CD14-positive monocyte (primary cell): Measurements from ENCODE around the gene RBP5. TPM values are rescaled to one million over a fixed set of nuclear protein-coding genes. Genes with fewer than 3 reads are reported as not detected.

Experiments
- DNase-seq, 3 donors: peaks; one replicate each; pipeline ENCODE4 v3.0.0-alpha.2; 2011 to 2022
- H2AFZ ChIP-seq: 2 replicates; pipeline ENCODE4 v1.6.0; 2012; ENCODE audit warnings: mild to moderate bottlenecking, low read depth, low read length, inconsistent platforms; ENCODE audit not compliant: insufficient read depth, poor library complexity, severe bottlenecking
- H3K27ac ChIP-seq, 2 donors: 1 replicate in 1 of 2; 2 replicates in 1 of 2; pipeline ENCODE4 v1.5.1; 2012 to 2013; ENCODE audit warnings: low read length in 2 of 2, control low read depth in 1 of 2, inconsistent platforms in 1 of 2, low read depth in 1 of 2, mild to moderate bottlenecking in 1 of 2
- H3K27me3 ChIP-seq, 2 donors: one replicate each; pipeline versions ENCODE4 v1.6.0 to v1.6.1; 2011 to 2013; ENCODE audit warnings: low read length in 2 of 2; ENCODE audit not compliant: control insufficient read depth in 2 of 2, insufficient read depth in 2 of 2
- H3K36me3 ChIP-seq, 2 donors: replicated peaks in 1 of 2; 1 replicate in 1 of 2; 2 replicates in 1 of 2; pipeline versions ENCODE4 v1.5.1 to v1.6.1; 2012 to 2013; ENCODE audit warnings: low read length in 2 of 2, control low read depth in 1 of 2, inconsistent platforms in 1 of 2, mild to moderate bottlenecking in 1 of 2; ENCODE audit not compliant: insufficient read depth in 2 of 2, control insufficient read depth in 1 of 2
- H3K4me1 ChIP-seq, 2 donors: 1 replicate in 1 of 2; 2 replicates in 1 of 2; pipeline versions ENCODE4 v1.5.1 to v1.6.1; 2012 to 2013; ENCODE audit warnings: low read length in 2 of 2, control low read depth in 1 of 2, inconsistent platforms in 1 of 2, mild to moderate bottlenecking in 1 of 2, moderate library complexity in 1 of 2; ENCODE audit not compliant: insufficient read depth in 2 of 2, control insufficient read depth in 1 of 2
- H3K4me2 ChIP-seq: replicated peaks from 2 replicates; pipeline ENCODE3; 2012; ENCODE audit warnings: low read length, moderate library complexity, mild to moderate bottlenecking; ENCODE audit not compliant: poor library complexity, severe bottlenecking; ENCODE audit errors: extremely low read depth
- H3K4me3 ChIP-seq, 3 experiments: fragments of 200-600 bp in 1 of 3; sonication (generic) in 1 of 3; replicated peaks in 1 of 3; 1 replicate in 2 of 3; 2 replicates in 1 of 3; pipeline ENCODE4 v1.5.1; 2011 to 2013; ENCODE audit warnings: low read length in 3 of 3, mild to moderate bottlenecking in 3 of 3, control low read depth in 2 of 3, low read depth in 2 of 3, inconsistent platforms in 1 of 3, moderate library complexity in 1 of 3
- H3K79me2 ChIP-seq: 2 replicates; pipeline ENCODE4 v1.6.0; 2012; ENCODE audit warnings: mild to moderate bottlenecking, control low read depth, inconsistent platforms, low read length, moderate library complexity; ENCODE audit not compliant: insufficient read depth
- H3K9ac ChIP-seq: 2 replicates; pipeline ENCODE4 v1.6.0; 2017; ENCODE audit warnings: low read length, mild to moderate bottlenecking; ENCODE audit not compliant: insufficient read depth, poor library complexity, severe bottlenecking
- H3K9me3 ChIP-seq, 2 donors: replicated peaks in 1 of 2; 1 replicate in 1 of 2; 2 replicates in 1 of 2; pipeline versions ENCODE4 v1.5.1 to v1.6.1; 2012 to 2013; ENCODE audit warnings: low read length in 2 of 2, control low read depth in 1 of 2; ENCODE audit not compliant: control insufficient read depth in 1 of 2, insufficient read depth in 1 of 2
- H4K20me1 ChIP-seq: 2 replicates; pipeline ENCODE4 v1.6.0; 2012; ENCODE audit warnings: mild to moderate bottlenecking, low read length, control low read depth, moderate library complexity; ENCODE audit not compliant: insufficient read depth
- H3K27ac Mint-ChIP-seq, 7 donors: one replicate each; pipeline ENCODE4 v1.8.0; 2020; ENCODE audit warnings: mild to moderate bottlenecking in 7 of 7, mixed read lengths in 7 of 7, moderate library complexity in 6 of 7, inconsistent platforms in 2 of 7
- H3K27me3 Mint-ChIP-seq, 3 donors: one replicate each; pipeline ENCODE4 v1.8.0; 2021 to 2022; ENCODE audit warnings: low read depth in 3 of 3, mild to moderate bottlenecking in 3 of 3, mixed read lengths in 3 of 3, moderate library complexity in 3 of 3, inconsistent platforms in 1 of 3
- H3K36me3 Mint-ChIP-seq, 2 donors: one replicate each; pipeline ENCODE4 v1.8.0; 2020; ENCODE audit warnings: mixed read lengths in 2 of 2, inconsistent platforms in 1 of 2, mild to moderate bottlenecking in 1 of 2
- H3K4me1 Mint-ChIP-seq: one replicate; pipeline ENCODE4 v1.8.0; 2020; ENCODE audit warnings: mild to moderate bottlenecking, mixed read lengths
- H3K4me3 Mint-ChIP-seq, 2 donors: one replicate each; pipeline ENCODE4 v1.8.0; 2020; ENCODE audit warnings: mild to moderate bottlenecking in 2 of 2, mixed read lengths in 2 of 2, moderate library complexity in 1 of 2
- H3K9me3 Mint-ChIP-seq, 7 donors: one replicate each; pipeline ENCODE4 v1.8.0; 2020 to 2022; ENCODE audit warnings: mixed read lengths in 7 of 7, mild to moderate bottlenecking in 6 of 7, moderate library complexity in 6 of 7, inconsistent platforms in 2 of 7
- CTCF ChIP-seq: fragments of 200-600 bp; IDR thresholded peaks from one replicate; pipeline ENCODE4 v1.8.0; 2022; ENCODE audit warnings: antibody characterized with exemption, mild to moderate bottlenecking
- WGBS: methylation state at CpG from one replicate; pipeline ENCODE4 v1.1.5; 2013; ENCODE audit warnings: missing lambda C conversion rate; ENCODE audit not compliant: insufficient coverage; 5-methylcytosine and 5-hydroxymethylcytosine counted together
- intact Hi-C, 2 donors: fragments of 100-400 bp; cut with micrococcal nuclease; formaldehyde crosslinking; loops; one replicate each; pipeline versions ENCODE4 v1.15.0 to v1.15.1; 2023
- polyA plus RNA-seq, 3 donors: library from polyadenylated mRNA; depleted of rRNA in 1 of 3; unstranded in 2 of 3; stranded (reverse) in 1 of 3; fragments of 300-500 nt in 2 of 3; fragments of >200 nt in 1 of 3; fragmentation: Illumina TruSeq in 2 of 3; gene quantifications; 1 replicate in 2 of 3; 2 replicates in 1 of 3; pipeline ENCODE4 v1.2.3, GENCODE V29; 2012 to 2021

The RBP5 gene
- polyA plus RNA-seq, 3 donors = not detected

- 84% methylated on average over 13 of the region's 14 CpGs for WGBS
- Mint-ChIP-seq H3K4me1 (no peaks in the 10 kb centered on the region), H3K9me3 (peaks cover 0 to 5% (median 3%) of the 10 kb centered on the region in 7 donors), H3K27me3 (no peaks in the 10 kb centered on the region), H3K4me3 (no peak overlapping the region), H3K27ac (no peak overlapping the region), H3K36me3 (no peaks in the 10 kb centered on the region)
- H3K27ac ChIP-seq = no peak overlapping the region
- H4K20me1 ChIP-seq = no peaks in the 10 kb centered on the region
- no peak for TF ChIP-seq CTCF
- no peaks in the 10 kb centered on the region for H3K27me3 ChIP-seq
- H3K4me2 ChIP-seq = no peak overlapping the region
- no peak for DNase-seq
- no peak overlapping the region for H3K9ac ChIP-seq
- H3K9me3 ChIP-seq = no peaks in the 10 kb centered on the region
- no peak overlapping the region for H3K4me3 ChIP-seq
- H3K36me3 ChIP-seq = no peaks in the 10 kb centered on the region
- H2AFZ ChIP-seq = no peak overlapping the region
- intact Hi-C loops = no loop called here
- no peaks in the 10 kb centered on the region for H3K79me2 ChIP-seq
- H3K4me1 ChIP-seq = no peaks in the 10 kb centered on the region
Observed at GRCh38 chr12:7081037-7081436, 47.7 kb downstream of the RBP5 start.

GRCh38 chr12:7079826-7080125 is 48.9 kb downstream of the RBP5 start:
- Histone ChIP-seq H3K4me2 (no peak overlapping the region), H3K27ac (no peak overlapping the region), H3K4me1 (no peaks in the 10 kb centered on the region), H3K79me2 (no peaks in the 10 kb centered on the region), H3K27me3 (no peaks in the 10 kb centered on the region), H2AFZ (no peak overlapping the region), H3K9me3 (no peaks in the 10 kb centered on the region), H4K20me1 (no peaks in the 10 kb centered on the region), H3K4me3 (no peak overlapping the region), H3K36me3 (no peaks in the 10 kb centered on the region), H3K9ac (no peak overlapping the region)
- H3K27me3 Mint-ChIP-seq = peaks cover 0 to 3% (median 2%) of the 10 kb centered on the region in 3 donors
- no peaks in the 10 kb centered on the region for H3K36me3 Mint-ChIP-seq
- no peak for DNase-seq
- no peaks in the 10 kb centered on the region for H3K4me1 Mint-ChIP-seq
- no peak for TF ChIP-seq CTCF
- H3K27ac Mint-ChIP-seq = no peak overlapping the region
- peaks cover 0 to 5% (median 3%) of the 10 kb centered on the region in 7 donors for H3K9me3 Mint-ChIP-seq
- H3K4me3 Mint-ChIP-seq = no peak overlapping the region
- intact Hi-C loops = no loop called here
